Fibroblast of mammary gland (primary cell): ENCODE measurements around the gene MMP27.

Source experiments
- DNase-seq: peaks from one replicate; pipeline ENCODE4 v3.0.0-alpha.2; 2010; ENCODE audit warnings: low read depth
- H3K4me3 ChIP-seq: 2 replicates; pipeline ENCODE4 v1.5.1; 2011; ENCODE audit warnings: low read depth, mild to moderate bottlenecking, low read length, moderate library complexity; ENCODE audit not compliant: control insufficient read depth
- TF ChIP-seq, protein P1 (sequence below): conservative IDR thresholded peaks from 2 replicates; pipeline ENCODE4 v1.5.1; 2011; ENCODE audit warnings: low read depth, low read length, inconsistent platforms; ENCODE audit not compliant: control insufficient read depth, insufficient read depth

MMP27 gene

GRCh38 chr11:102656528-102656927 lies 49.0 kb downstream of the MMP27 start:
- DNase-seq: no peak
- no peak overlapping the region for H3K4me3 ChIP-seq
- TF ChIP-seq, protein P1, sequence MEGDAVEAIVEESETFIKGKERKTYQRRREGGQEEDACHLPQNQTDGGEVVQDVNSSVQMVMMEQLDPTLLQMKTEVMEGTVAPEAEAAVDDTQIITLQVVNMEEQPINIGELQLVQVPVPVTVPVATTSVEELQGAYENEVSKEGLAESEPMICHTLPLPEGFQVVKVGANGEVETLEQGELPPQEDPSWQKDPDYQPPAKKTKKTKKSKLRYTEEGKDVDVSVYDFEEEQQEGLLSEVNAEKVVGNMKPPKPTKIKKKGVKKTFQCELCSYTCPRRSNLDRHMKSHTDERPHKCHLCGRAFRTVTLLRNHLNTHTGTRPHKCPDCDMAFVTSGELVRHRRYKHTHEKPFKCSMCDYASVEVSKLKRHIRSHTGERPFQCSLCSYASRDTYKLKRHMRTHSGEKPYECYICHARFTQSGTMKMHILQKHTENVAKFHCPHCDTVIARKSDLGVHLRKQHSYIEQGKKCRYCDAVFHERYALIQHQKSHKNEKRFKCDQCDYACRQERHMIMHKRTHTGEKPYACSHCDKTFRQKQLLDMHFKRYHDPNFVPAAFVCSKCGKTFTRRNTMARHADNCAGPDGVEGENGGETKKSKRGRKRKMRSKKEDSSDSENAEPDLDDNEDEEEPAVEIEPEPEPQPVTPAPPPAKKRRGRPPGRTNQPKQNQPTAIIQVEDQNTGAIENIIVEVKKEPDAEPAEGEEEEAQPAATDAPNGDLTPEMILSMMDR: no peak

DNA sequence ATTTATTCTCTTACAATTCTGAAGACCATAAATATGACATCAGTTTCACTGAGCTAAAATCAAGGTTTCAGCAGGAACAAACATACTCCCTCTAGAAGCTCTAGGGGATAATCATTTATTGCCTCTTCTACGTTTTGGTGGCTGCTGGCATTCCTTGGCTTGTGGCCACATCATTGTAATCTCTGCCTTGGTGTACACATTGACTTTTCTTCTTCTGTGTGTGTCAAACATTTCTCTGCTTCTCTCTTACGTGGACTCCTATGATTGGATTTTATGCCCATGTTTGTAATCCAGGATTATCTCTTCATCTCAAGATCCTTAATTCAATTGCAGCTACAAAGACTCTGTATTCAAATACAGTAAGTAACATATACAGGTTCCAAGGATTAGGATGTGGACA lies 50.0 kb downstream of the MMP27 start:
- TF ChIP-seq, protein P1: no peak
- DNase-seq: no peak
- H3K4me3 ChIP-seq: no peak overlapping the region

- TF ChIP-seq, protein P1: no peak
- no peak overlapping the region for H3K4me3 ChIP-seq
- DNase-seq: no peak
Observed at GRCh38 chr11:102654761-102655160, 50.8 kb downstream of the MMP27 start.

GRCh38 chr11:102653744-102654291 lies 51.8 kb downstream of the MMP27 start:
- DNase-seq: peak; percentile 56
- H3K4me3 ChIP-seq: no peak overlapping the region
- TF ChIP-seq, protein P1: no peak

DNA sequence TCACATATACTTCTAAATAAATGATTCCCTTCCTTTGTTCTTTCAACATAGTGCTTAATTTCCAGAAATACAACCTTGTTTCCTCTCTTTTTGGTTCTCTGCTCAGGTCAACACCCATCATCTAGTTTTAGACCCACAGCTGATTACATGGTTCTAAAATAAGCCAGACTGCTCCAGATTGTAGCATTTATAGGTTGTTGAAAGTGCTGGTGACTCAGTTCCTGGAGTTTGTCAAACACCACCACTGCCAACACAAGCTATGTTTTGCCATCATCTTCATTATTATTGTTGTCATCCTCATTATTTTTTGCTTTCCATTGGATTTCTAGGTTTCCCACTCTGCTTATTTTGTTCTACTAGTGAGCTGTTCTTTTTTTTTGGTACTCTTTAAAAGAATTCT lies 58.1 kb downstream of the MMP27 start:
- H3K4me3 ChIP-seq: no peak overlapping the region
- TF ChIP-seq, protein P1: no peak
- no peak for DNase-seq

DNA sequence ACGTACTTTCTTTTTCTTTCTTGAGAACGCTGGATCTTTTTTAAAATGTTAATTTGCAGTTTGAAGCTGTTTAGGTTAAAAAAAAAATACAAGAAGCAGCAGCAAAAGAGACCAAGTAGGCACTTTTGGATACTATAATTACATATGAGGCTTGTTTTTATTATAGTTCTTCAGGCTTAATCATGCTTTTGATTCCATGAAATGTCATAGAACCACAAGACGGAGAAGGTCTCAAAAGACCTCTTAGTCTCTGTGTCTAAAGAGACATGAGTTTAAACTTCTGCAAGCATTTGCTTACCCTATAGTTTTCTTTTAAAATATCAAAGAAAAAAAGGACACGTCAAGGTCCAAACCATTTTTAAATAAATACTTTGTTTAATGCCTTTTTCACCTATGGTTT lies 61.6 kb downstream of the MMP27 start:
- TF ChIP-seq, protein P1: no peak
- H3K4me3 ChIP-seq: no peak overlapping the region
- no peak for DNase-seq
